RWPE2 (cell line): ENCODE data around the gene MRPL53.

Experiments
- ATAC-seq: fragments of 200-7000 bp; cut with Tn5 transposase; 3 replicates; pipeline ENCODE4 v1.9.1; 2021; ENCODE audit warnings: low read depth
- DNase-seq: peaks from one replicate; pipeline ENCODE4 v3.0.0-alpha.2; 2020; ENCODE audit warnings: low spot score
- H3K27ac ChIP-seq: fragments of 450-650 bp; 2 replicates; pipeline ENCODE4 v1.5.1; 2017; ENCODE audit warnings: mild to moderate bottlenecking; ENCODE audit not compliant: poor library complexity, severe bottlenecking
- H3K27me3 ChIP-seq: fragments of 250-450 bp; sonication (Bioruptor Pico); 2 replicates; pipeline ENCODE4 v1.5.1; 2021; ENCODE audit warnings: mild to moderate bottlenecking, moderate library complexity; ENCODE audit not compliant: insufficient read depth, poor library complexity, severe bottlenecking
- H3K36me3 ChIP-seq: fragments of 250-450 bp; sonication (Bioruptor Pico); 2 replicates; pipeline ENCODE4 v1.5.1; 2020; ENCODE audit warnings: low read depth, mild to moderate bottlenecking, moderate library complexity
- H3K4me1 ChIP-seq: fragments of 250-450 bp; sonication (Bioruptor Pico); 2 replicates; pipeline ENCODE4 v1.5.1; 2021; ENCODE audit warnings: mild to moderate bottlenecking, moderate library complexity; ENCODE audit not compliant: insufficient read depth, poor library complexity, severe bottlenecking
- H3K4me3 ChIP-seq: fragments of 250-450 bp; sonication (Bioruptor Pico); 2 replicates; pipeline ENCODE4 v1.5.1; 2021; ENCODE audit warnings: mild to moderate bottlenecking, moderate library complexity; ENCODE audit not compliant: severe bottlenecking
- H3K9me3 ChIP-seq: fragments of 250-450 bp; sonication (Bioruptor Pico); 2 replicates; pipeline ENCODE4 v1.5.1; 2021; ENCODE audit warnings: mild to moderate bottlenecking, moderate library complexity; ENCODE audit not compliant: severe bottlenecking
- TF ChIP-seq, protein P1 (sequence below): fragments of 450-650 bp; IDR thresholded peaks from one replicate; pipeline ENCODE4 v1.5.1; 2017; ENCODE audit warnings: mild to moderate bottlenecking, moderate library complexity; ENCODE audit not compliant: poor library complexity, severe bottlenecking

MRPL53 gene

GRCh38 chr2:74510272-74510671 lies 37.8 kb upstream of the MRPL53 start:
- no peak for ATAC-seq
- Histone ChIP-seq H3K27me3 (peaks cover 40% of the 10 kb centered on the region), H3K27ac (no peak overlapping the region)

DNA sequence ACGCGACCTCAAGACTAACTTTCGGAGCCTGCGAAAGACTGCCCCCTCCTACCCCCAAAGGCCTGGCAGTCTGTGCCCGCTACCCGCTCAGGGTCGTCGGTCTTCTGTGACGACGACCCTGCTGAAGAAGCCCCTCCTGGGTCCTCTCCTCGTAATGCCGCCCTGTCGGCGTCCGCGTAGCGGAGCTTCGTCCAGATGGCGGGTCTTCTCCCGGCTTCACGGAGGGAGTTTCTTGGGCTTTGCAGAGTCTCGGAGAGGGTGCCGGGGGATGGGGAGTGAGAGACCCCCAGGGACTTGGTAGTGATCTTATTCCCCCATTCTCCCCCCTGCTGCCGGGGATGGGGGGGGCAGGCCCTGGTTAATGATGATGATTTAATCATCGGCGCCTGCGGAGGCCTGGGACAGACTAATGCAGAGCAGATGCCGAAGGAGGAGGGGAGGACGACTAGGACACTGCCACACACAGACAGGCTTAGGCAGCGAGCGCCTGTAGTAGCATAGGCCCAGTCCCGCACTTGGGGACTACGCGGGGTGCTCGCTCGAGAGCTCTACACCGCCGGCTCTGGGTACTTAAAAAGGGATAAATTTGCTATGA lies 35.5 kb upstream of the MRPL53 start:
- TF ChIP-seq, protein P1, sequence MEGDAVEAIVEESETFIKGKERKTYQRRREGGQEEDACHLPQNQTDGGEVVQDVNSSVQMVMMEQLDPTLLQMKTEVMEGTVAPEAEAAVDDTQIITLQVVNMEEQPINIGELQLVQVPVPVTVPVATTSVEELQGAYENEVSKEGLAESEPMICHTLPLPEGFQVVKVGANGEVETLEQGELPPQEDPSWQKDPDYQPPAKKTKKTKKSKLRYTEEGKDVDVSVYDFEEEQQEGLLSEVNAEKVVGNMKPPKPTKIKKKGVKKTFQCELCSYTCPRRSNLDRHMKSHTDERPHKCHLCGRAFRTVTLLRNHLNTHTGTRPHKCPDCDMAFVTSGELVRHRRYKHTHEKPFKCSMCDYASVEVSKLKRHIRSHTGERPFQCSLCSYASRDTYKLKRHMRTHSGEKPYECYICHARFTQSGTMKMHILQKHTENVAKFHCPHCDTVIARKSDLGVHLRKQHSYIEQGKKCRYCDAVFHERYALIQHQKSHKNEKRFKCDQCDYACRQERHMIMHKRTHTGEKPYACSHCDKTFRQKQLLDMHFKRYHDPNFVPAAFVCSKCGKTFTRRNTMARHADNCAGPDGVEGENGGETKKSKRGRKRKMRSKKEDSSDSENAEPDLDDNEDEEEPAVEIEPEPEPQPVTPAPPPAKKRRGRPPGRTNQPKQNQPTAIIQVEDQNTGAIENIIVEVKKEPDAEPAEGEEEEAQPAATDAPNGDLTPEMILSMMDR, result no peak
- ATAC-seq (peak; percentile 26; the same call in 2 of the 3 replicates), DNase-seq (peak; percentile 24)

More at GRCh38 chr2:74510272-74510671, 37.8 kb upstream of the MRPL53 start:
- H3K36me3 ChIP-seq, result peaks cover 14% of the 10 kb centered on the region
- H3K4me1 ChIP-seq, result peaks cover 5% of the 10 kb centered on the region
- TF ChIP-seq, protein P1, result no peak
- no peak overlapping the region for H3K4me3 ChIP-seq
- no peak for DNase-seq
- H3K9me3 ChIP-seq, result no peaks in the 10 kb centered on the region

GRCh38 chr2:74507145-74507925 lies 34.9 kb upstream of the MRPL53 start, which contains the start of gene PCGF1:
Gene PCGF1, minus strand, starts transcription at chr2:74507695. Its CDS starts 27 bp downstream, at chr2:74507668.
- no peaks in the 10 kb centered on the region for H3K9me3 ChIP-seq
- H3K4me1 ChIP-seq, result peaks cover 5% of the 10 kb centered on the region
- TF ChIP-seq, protein P1, result peak; percentile 79
- H3K27ac ChIP-seq, result peak within 1 kb of the TSS; percentile 83
- peaks cover 19% of the 10 kb centered on the region for H3K36me3 ChIP-seq
- peaks cover 10% of the 10 kb centered on the region for H3K27me3 ChIP-seq
- H3K4me3 ChIP-seq, result peak within 1 kb of the TSS; percentile 93
- DNase-seq, result peak; percentile 97
- peak; percentile 88 for ATAC-seq

More for the DNA sequence above, 35.5 kb upstream of the MRPL53 start:
- Histone ChIP-seq H3K27me3 (peaks cover 17% of the 10 kb centered on the region), H3K27ac (peak overlapping the region; percentile 83), H3K4me3 (peak overlapping the region; percentile 93), H3K9me3 (no peaks in the 10 kb centered on the region), H3K4me1 (peaks cover 5% of the 10 kb centered on the region), H3K36me3 (peaks cover 19% of the 10 kb centered on the region)

GRCh38 chr2:74505448-74506246 lies 33.2 kb upstream of the MRPL53 start:
- H3K27me3 ChIP-seq, result no peaks in the 10 kb centered on the region
- no peak overlapping the region for H3K4me3 ChIP-seq
- TF ChIP-seq, protein P1, result no peak
- H3K4me1 ChIP-seq, result peaks cover 5% of the 10 kb centered on the region
- DNase-seq, result peak; percentile 33
- ATAC-seq, result no peak
- H3K36me3 ChIP-seq, result peaks cover 19% of the 10 kb centered on the region
- no peaks in the 10 kb centered on the region for H3K9me3 ChIP-seq
- H3K27ac ChIP-seq, result peak overlapping the region; percentile 83
